HCT116 (cell line): ENCODE data around the gene ATP8A1. TPM values are rescaled to one million over a fixed set of nuclear protein-coding genes. Genes with fewer than 3 reads are reported as not detected.

Source experiments
- ATAC-seq: fragments of 200-7000 bp; cut with Tn5 transposase; 2 replicates; pipeline ENCODE4 v1.9.1; 2020; ENCODE audit warnings: mild to moderate bottlenecking, moderate library complexity
- BruUV-seq: library from RNA; stranded (reverse); fragments of 400-500 nt; replicated peaks from 2 replicates; lab custom pipeline; 2021; lab: Mats Ljungman, UMichigan
- CTCF ChIA-PET: fragments of 300-600 bp; sonication (Branson Sonifier 250); formaldehyde crosslinking; loops from one replicate; lab custom pipeline; 2021; ENCODE audit warnings: antibody characterized with exemption; lab: Charles Lee
- POLR2A ChIA-PET: fragments of 300-600, 350-600 bp; sonication (Branson Sonifier 250); formaldehyde crosslinking; loops from one replicate; lab custom pipeline; 2021; ENCODE audit warnings: antibody characterized with exemption; lab: Charles Lee
- RAD21 ChIA-PET, 2 experiments: fragments of 300-600 bp; sonication (Branson Sonifier 250); formaldehyde crosslinking; loops; one replicate each; lab custom pipeline; 2023; ENCODE audit warnings: low total read pairs in 2 of 2; ENCODE audit not compliant: uncharacterized antibody in 2 of 2, unreplicated experiment in 2 of 2, low non-redundant PET in 1 of 2; lab: Charles Lee
- DNase-seq: peaks from one replicate; pipeline ENCODE4 v3.0.0-alpha.2; 2010; ENCODE audit warnings: low read depth, low spot score
- H2AFZ ChIP-seq: fragments of 200-600 bp; shearing (Covaris generic), sonication (generic); 2 replicates; pipeline ENCODE4 v1.6.1; 2017; ENCODE audit warnings: low read depth, mixed run types, mixed read lengths, antibody characterized with exemption, low read length; ENCODE audit not compliant: poor library complexity, severe bottlenecking
- H3K27ac ChIP-seq: 2 replicates; pipeline ENCODE4 v1.5.1; 2012; ENCODE audit warnings: low read depth, low read length
- H3K27me3 ChIP-seq: fragments of 200-600 bp; sonication (generic); 2 replicates; pipeline ENCODE4 v1.6.1; 2016; ENCODE audit warnings: mixed run types, low read length, mixed read lengths; ENCODE audit not compliant: insufficient read depth
- H3K36me3 ChIP-seq, 2 experiments: fragments of 200-500 bp in 1 of 2; fragments of 200-600 bp in 1 of 2; sonication (Bioruptor generic) in 1 of 2; sonication (generic) in 1 of 2; 2 replicates each; pipeline versions ENCODE4 v1.5.1 to v1.6.1; 2014 to 2016; ENCODE audit warnings: low read length in 2 of 2, inconsistent platforms in 1 of 2, mixed read lengths in 1 of 2, mixed run types in 1 of 2; ENCODE audit not compliant: insufficient read depth in 2 of 2, control insufficient read depth in 1 of 2
- H3K4me1 ChIP-seq, 2 experiments: fragments of 200-600 bp in 1 of 2; sonication (generic) in 1 of 2; 2 replicates each; pipeline versions ENCODE4 v1.5.1 to v1.6.1; 2012 to 2017; ENCODE audit warnings: low read length in 2 of 2, inconsistent platforms in 1 of 2, mild to moderate bottlenecking in 1 of 2, mixed read lengths in 1 of 2, mixed run types in 1 of 2, moderate library complexity in 1 of 2; ENCODE audit not compliant: insufficient read depth in 2 of 2, control insufficient read depth in 1 of 2
- H3K4me2 ChIP-seq: fragments of 200-600 bp; sonication (generic); 2 replicates; pipeline ENCODE4 v1.6.1; 2017; ENCODE audit warnings: mixed run types, low read length, mixed read lengths
- H3K4me3 ChIP-seq, 2 experiments: fragments of 200-600 bp in 1 of 2; sonication (generic) in 1 of 2; replicated peaks in 1 of 2; 2 replicates each; pipeline ENCODE4 v1.5.1; 2011 to 2016; ENCODE audit warnings: low read length in 2 of 2, control low read depth in 1 of 2, low read depth in 1 of 2, mild to moderate bottlenecking in 1 of 2, mixed read lengths in 1 of 2, mixed run types in 1 of 2
- H3K79me2 ChIP-seq: fragments of 200-600 bp; sonication (generic); 2 replicates; pipeline ENCODE4 v1.6.1; 2017; ENCODE audit warnings: mild to moderate bottlenecking, mixed run types, low read length, moderate library complexity, mixed read lengths; ENCODE audit not compliant: insufficient read depth
- H3K9ac ChIP-seq: fragments of 200-600 bp; sonication (generic); 2 replicates; pipeline ENCODE4 v1.6.1; 2016; ENCODE audit warnings: low read length, mixed read lengths
- H3K9me2 ChIP-seq: fragments of 200-600 bp; sonication (generic), shearing (Covaris generic); 2 replicates; pipeline ENCODE4 v1.6.1; 2017; ENCODE audit warnings: mixed run types, mild to moderate bottlenecking, moderate library complexity; ENCODE audit not compliant: insufficient read depth
- H3K9me3 ChIP-seq, 2 experiments: fragments of 200-500 bp in 1 of 2; fragments of 200-600 bp in 1 of 2; sonication (Bioruptor generic) in 1 of 2; sonication (generic) in 1 of 2; 2 replicates each; pipeline ENCODE4 v1.6.1; 2014 to 2017; ENCODE audit warnings: low read length in 2 of 2, mixed read lengths in 2 of 2, inconsistent platforms in 1 of 2, low read depth in 1 of 2, mild to moderate bottlenecking in 1 of 2, mixed run types in 1 of 2, moderate library complexity in 1 of 2; ENCODE audit not compliant: control insufficient read depth in 1 of 2, insufficient read depth in 1 of 2
- H4K20me1 ChIP-seq: fragments of 200-600 bp; sonication (generic), shearing (Covaris generic); 2 replicates; pipeline ENCODE4 v1.6.1; 2017; ENCODE audit warnings: mixed run types, mild to moderate bottlenecking, moderate library complexity; ENCODE audit not compliant: insufficient read depth
- CBX3 ChIP-seq: IDR thresholded peaks from 2 replicates; pipeline ENCODE4 v1.6.1; 2012; ENCODE audit warnings: low read depth
- CEBPB ChIP-seq: IDR thresholded peaks from 2 replicates; pipeline ENCODE4 v1.6.1; 2012; ENCODE audit warnings: low read depth
- EGR1 ChIP-seq: IDR thresholded peaks from 2 replicates; pipeline ENCODE4 v1.6.1; 2012; ENCODE audit warnings: low read depth
- ELF1 ChIP-seq: IDR thresholded peaks from 2 replicates; pipeline ENCODE4 v1.6.1; 2012; ENCODE audit warnings: low read depth, borderline replicate concordance
- EZH2 ChIP-seq: fragments of 200-600 bp; sonication (generic); IDR thresholded peaks from 2 replicates; pipeline ENCODE4 v1.6.1; 2017; ENCODE audit warnings: antibody characterized with exemption, mixed run types
- FOSL1 ChIP-seq: IDR thresholded peaks from 2 replicates; pipeline ENCODE4 v1.6.1; 2012; ENCODE audit warnings: low read depth
- JUND ChIP-seq: IDR thresholded peaks from 2 replicates; pipeline ENCODE4 v1.6.1; 2012
- POLR2A ChIP-seq: IDR thresholded peaks from 2 replicates; pipeline ENCODE4 v1.7.0; 2011; ENCODE audit warnings: borderline replicate concordance; ENCODE audit not compliant: insufficient read depth, insufficient read length; ENCODE audit errors: extremely low read depth
- RAD21 ChIP-seq: IDR thresholded peaks from 2 replicates; pipeline ENCODE4 v1.6.1; 2012; ENCODE audit warnings: low read depth, mild to moderate bottlenecking
- SIN3A ChIP-seq: IDR thresholded peaks from 2 replicates; pipeline ENCODE4 v1.6.1; 2012; ENCODE audit warnings: low read depth
- TCF7L2 ChIP-seq: IDR thresholded peaks from 2 replicates; pipeline ENCODE4 v1.7.0; 2011; ENCODE audit warnings: borderline replicate concordance, inconsistent platforms; ENCODE audit not compliant: insufficient read depth, insufficient read length; ENCODE audit errors: extremely low read depth
- YY1 ChIP-seq: IDR thresholded peaks from 2 replicates; pipeline ENCODE4 v1.6.1; 2011; ENCODE audit warnings: low read length, low read depth, moderate library complexity, mild to moderate bottlenecking; ENCODE audit not compliant: insufficient replicate concordance; ENCODE audit errors: extremely low read depth
- ZNF274 ChIP-seq: fragments of 200-500 bp; sonication (Bioruptor generic); IDR thresholded peaks from 2 replicates; pipeline ENCODE4 v1.6.1; 2014; ENCODE audit warnings: mild to moderate bottlenecking, low read depth, low read length, inconsistent platforms
- intact Hi-C: fragments of 100-400 bp; cut with micrococcal nuclease; formaldehyde crosslinking; loops from 2 replicates; pipeline ENCODE4 v1.10.0; 2022
- total RNA-seq: library from RNA; stranded (reverse); gene quantifications from one replicate; pipeline ENCODE4 v1.2.1, GENCODE V29; 2021; ENCODE audit not compliant: unreplicated experiment
- TF ChIP-seq, protein P1 (sequence below), 3 experiments: fragments of 200-600 bp in 1 of 3; sonication (generic) in 1 of 3; IDR thresholded peaks in 2 of 3; conservative IDR thresholded peaks in 1 of 3; 2 replicates each; pipeline ENCODE4 v1.5.1; 2012 to 2017; ENCODE audit warnings: low read depth in 2 of 3, low read length in 2 of 3, antibody characterized with exemption in 1 of 3, borderline replicate concordance in 1 of 3, control low read depth in 1 of 3, mild to moderate bottlenecking in 1 of 3, mixed read lengths in 1 of 3, mixed run types in 1 of 3, moderate library complexity in 1 of 3; ENCODE audit not compliant: insufficient read depth in 1 of 3
- TF ChIP-seq, protein P2 (sequence below): IDR thresholded peaks from 2 replicates; pipeline ENCODE4 v1.6.1; 2012
- TF ChIP-seq, protein P3 (sequence below): IDR thresholded peaks from 2 replicates; pipeline ENCODE4 v1.6.1; 2012; ENCODE audit warnings: low read depth
- TF ChIP-seq, protein P4 (sequence below): IDR thresholded peaks from 2 replicates; pipeline ENCODE4 v1.6.1; 2012

The ATP8A1 gene
- total RNA-seq, 1 experiment from 2014 or later = 1.9 TPM

DNA sequence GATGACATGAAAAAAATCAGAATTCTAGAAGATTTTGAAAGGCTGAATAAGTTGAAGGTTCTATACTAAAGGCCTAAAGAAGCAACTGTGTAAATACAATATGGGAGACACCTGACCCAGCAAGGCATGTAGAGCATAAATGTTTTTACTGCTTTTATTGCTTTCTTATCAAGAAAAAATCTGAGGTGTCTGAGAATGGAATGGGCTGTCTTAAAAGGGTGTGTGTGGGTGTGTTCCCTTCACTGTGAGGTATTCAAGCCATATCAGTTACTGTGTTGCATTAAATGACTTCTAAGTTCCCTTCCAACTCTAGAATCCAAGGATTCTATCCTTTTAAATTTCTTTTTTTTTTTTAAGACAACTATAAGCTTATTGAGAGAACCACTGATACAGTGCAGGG is 15.7 kb downstream of the ATP8A1 start (continued):
- TF ChIP-seq, protein P1, sequence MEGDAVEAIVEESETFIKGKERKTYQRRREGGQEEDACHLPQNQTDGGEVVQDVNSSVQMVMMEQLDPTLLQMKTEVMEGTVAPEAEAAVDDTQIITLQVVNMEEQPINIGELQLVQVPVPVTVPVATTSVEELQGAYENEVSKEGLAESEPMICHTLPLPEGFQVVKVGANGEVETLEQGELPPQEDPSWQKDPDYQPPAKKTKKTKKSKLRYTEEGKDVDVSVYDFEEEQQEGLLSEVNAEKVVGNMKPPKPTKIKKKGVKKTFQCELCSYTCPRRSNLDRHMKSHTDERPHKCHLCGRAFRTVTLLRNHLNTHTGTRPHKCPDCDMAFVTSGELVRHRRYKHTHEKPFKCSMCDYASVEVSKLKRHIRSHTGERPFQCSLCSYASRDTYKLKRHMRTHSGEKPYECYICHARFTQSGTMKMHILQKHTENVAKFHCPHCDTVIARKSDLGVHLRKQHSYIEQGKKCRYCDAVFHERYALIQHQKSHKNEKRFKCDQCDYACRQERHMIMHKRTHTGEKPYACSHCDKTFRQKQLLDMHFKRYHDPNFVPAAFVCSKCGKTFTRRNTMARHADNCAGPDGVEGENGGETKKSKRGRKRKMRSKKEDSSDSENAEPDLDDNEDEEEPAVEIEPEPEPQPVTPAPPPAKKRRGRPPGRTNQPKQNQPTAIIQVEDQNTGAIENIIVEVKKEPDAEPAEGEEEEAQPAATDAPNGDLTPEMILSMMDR (IDR thresholded peaks at IDR 0.05 in 2 of 3, conservative IDR thresholded peaks at IDR 0.05 in 1 of 3; ENCODE audit: borderline replicate concordance in 1 of 3, insufficient read depth in 1 of 3, low read depth in 2 of 3, low read length in 2 of 3) = no peak
- TF ChIP-seq ELF1 (no peak), SIN3A (no peak), ZNF274 (no peak)
- TF ChIP-seq, protein P2, sequence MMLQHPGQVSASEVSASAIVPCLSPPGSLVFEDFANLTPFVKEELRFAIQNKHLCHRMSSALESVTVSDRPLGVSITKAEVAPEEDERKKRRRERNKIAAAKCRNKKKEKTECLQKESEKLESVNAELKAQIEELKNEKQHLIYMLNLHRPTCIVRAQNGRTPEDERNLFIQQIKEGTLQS = no peak

DNA sequence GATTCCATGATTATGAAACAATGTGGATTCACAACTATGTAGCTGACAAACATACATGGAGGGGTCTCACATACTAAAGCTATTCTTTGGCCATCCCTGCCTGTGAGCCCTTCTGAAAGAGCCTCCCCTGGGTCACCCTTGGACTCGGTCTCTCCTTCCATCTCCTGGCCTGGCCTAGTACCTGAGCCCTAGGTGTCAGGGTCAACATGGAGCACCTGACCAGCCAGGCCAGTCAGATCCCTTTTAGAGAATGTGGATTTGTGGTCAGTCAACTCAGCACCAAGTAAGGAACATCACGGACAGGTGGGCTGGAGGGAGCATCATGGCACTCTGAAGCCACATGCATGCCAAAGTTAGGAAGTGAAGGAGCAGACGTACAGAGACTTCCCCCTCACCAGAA is 16.3 kb downstream of the ATP8A1 start:
- no peak overlapping the region for H3K27ac ChIP-seq
- H3K4me3 ChIP-seq = no peak overlapping the region
- H3K79me2 ChIP-seq = no peaks in the 10 kb centered on the region
- no peak overlapping the region for H3K4me2 ChIP-seq
- no peaks in the 10 kb centered on the region for H3K4me1 ChIP-seq
- no peak overlapping the region for H2AFZ ChIP-seq
- TF ChIP-seq, protein P3, sequence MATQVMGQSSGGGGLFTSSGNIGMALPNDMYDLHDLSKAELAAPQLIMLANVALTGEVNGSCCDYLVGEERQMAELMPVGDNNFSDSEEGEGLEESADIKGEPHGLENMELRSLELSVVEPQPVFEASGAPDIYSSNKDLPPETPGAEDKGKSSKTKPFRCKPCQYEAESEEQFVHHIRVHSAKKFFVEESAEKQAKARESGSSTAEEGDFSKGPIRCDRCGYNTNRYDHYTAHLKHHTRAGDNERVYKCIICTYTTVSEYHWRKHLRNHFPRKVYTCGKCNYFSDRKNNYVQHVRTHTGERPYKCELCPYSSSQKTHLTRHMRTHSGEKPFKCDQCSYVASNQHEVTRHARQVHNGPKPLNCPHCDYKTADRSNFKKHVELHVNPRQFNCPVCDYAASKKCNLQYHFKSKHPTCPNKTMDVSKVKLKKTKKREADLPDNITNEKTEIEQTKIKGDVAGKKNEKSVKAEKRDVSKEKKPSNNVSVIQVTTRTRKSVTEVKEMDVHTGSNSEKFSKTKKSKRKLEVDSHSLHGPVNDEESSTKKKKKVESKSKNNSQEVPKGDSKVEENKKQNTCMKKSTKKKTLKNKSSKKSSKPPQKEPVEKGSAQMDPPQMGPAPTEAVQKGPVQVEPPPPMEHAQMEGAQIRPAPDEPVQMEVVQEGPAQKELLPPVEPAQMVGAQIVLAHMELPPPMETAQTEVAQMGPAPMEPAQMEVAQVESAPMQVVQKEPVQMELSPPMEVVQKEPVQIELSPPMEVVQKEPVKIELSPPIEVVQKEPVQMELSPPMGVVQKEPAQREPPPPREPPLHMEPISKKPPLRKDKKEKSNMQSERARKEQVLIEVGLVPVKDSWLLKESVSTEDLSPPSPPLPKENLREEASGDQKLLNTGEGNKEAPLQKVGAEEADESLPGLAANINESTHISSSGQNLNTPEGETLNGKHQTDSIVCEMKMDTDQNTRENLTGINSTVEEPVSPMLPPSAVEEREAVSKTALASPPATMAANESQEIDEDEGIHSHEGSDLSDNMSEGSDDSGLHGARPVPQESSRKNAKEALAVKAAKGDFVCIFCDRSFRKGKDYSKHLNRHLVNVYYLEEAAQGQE = no peak
- no peak for TF ChIP-seq TCF7L2
- TF ChIP-seq EZH2 = no peak
- no peak for TF ChIP-seq FOSL1
- no peak for TF ChIP-seq CEBPB
- no peak for TF ChIP-seq JUND
- TF ChIP-seq CBX3 = no peak
- no peak for TF ChIP-seq EGR1
- TF ChIP-seq ZNF274 = no peak
- TF ChIP-seq SIN3A = no peak
- TF ChIP-seq POLR2A = no peak
- no peak for TF ChIP-seq ELF1
- TF ChIP-seq, protein P4, sequence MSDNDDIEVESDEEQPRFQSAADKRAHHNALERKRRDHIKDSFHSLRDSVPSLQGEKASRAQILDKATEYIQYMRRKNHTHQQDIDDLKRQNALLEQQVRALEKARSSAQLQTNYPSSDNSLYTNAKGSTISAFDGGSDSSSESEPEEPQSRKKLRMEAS = no peak
- TF ChIP-seq YY1 = no peak
- TF ChIP-seq RAD21 = no peak
- TF ChIP-seq, protein P2 = no peak
- H3K9me2 ChIP-seq = no peaks in the 10 kb centered on the region
- H3K9ac ChIP-seq = no peak overlapping the region
- RAD21 ChIA-PET = no interaction called here
- peaks cover 4% of the 10 kb centered on the region; the same call in 1 of the 2 replicates for H3K27me3 ChIP-seq
- ATAC-seq (no peak), DNase-seq (no peak)
- no TSS peak for BruUV-seq
- CTCF ChIA-PET = no interaction called here
- POLR2A ChIA-PET = no interaction called here
- intact Hi-C loops = no loop called here
- H3K36me3 ChIP-seq = no peaks in the 10 kb centered on the region
- H3K9me3 ChIP-seq = no peaks in the 10 kb centered on the region
- H4K20me1 ChIP-seq = no peaks in the 10 kb centered on the region
